Inferior parietal cortex (tissue), 1 donor: ENCODE data around the gene SNX8.

ENCODE experiments used
- DNase-seq: peaks from one replicate; pipeline ENCODE4 v3.0.0-alpha.2; 2016; ENCODE audit errors: extremely low spot score

SNX8 gene

DNA sequence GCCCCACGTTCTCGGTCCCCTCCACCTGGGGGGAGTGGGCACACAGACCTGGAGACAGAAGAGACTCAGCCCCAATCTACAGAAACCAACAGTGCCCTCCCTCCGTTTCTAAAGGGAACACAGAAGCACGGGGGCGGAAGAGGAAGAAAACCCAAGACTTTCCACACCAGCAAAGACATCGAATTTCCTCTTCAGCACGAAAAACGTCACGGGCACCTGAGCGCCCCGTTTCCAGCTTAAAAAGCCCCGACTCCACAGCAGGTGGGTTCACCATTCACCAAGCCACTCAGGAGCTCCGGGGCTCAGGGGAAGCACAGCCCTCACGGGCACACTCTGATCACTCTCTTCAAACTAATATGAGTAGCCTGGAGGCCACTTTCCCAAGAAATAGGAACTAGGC lies 52.6 kb downstream of the SNX8 start:
- no peak for DNase-seq

DNA sequence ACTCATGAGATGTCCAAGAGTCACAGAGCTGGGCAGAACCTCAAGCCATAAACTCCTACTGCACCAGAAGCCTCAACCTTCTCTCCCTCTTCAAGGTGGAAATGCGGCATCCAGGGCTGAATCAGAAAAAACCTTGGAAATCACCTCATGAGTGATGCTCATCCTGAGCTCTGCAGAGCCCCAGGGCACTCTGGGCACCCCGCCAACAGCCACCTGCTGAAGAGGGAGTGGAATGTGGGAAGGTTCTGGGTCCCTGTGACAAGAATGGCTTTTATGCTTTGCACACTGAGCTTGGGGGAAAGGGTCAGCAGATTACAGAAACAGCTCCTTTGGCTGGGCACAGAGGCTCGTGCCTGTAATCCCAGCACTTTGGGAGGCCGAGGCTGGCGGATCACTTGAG lies 53.4 kb downstream of the SNX8 start:
- no peak for DNase-seq

DNA sequence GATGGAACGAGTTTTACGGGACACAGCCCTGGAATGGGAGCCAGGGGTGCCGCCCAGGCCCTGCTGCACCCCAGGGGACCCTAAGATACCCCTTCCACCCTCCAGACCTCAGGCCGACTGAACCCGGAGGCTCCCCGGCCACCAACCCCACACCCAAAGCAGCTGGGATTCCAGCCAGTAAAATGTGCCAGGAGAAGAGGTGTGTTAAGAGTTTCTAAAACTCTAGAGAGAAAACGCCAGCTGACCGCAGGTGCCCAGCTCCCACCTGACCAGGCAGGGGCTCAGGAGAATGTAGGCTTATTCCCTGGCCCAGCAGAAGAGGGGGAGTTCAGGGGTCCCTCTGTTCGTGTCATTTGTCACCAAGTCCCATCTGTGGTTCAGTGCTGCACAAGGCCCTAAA lies 54.8 kb downstream of the SNX8 start:
- no peak for DNase-seq

DNA sequence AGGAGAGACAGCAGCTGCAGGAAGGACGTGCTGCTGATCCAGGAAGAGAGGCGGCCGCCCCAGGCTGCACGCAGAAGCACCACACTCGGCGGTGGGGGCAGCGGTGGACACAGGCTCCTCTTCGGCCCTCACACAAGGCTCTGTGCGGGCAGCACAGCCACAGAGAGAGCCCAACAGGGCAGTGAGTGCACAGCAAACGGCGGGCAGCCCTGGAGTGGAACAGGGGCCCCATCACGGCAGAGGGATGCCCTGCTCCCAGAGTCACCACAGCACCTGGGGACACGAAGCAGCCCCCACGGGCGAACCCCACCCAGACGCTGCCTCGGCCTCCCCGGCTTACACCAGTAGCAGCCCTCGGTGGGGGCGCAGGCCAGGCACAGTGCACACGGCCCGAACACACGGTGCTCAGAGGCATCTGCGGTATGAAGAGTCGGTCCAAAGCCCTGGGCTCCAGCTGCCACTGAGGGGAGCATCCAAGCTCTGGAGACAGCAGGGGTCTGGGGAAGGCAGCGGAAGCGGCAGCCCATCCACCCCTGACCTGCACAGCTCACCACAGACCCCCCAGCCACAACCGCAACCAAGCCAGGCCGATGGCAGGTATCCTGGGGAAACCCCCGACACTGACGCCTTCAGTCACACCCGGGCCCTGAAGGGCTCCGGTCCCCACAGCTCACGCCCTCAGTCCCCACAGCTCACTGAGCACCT lies 55.4 kb downstream of the SNX8 start:
- no peak for DNase-seq

DNA sequence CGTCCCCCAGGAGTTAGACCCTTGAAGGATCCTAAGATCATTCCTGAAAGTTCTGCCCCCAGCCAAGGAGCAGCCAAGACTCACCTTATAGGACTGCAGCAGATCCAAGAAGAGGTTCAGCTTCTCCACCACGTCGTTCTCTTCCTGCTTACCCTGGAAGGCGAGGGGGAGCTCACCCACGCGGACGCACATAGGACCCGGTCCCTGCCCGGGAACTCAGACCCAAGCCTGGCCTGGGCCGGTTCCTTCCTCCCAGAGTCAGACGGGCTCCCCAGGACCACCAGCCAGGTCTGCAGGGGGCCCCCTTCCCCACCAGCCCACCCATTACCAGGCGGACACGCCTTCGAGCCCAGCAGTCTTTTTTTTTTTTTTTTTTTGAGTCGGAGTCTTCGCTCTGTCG lies 56.6 kb downstream of the SNX8 start:
- DNase-seq, result no peak

DNA sequence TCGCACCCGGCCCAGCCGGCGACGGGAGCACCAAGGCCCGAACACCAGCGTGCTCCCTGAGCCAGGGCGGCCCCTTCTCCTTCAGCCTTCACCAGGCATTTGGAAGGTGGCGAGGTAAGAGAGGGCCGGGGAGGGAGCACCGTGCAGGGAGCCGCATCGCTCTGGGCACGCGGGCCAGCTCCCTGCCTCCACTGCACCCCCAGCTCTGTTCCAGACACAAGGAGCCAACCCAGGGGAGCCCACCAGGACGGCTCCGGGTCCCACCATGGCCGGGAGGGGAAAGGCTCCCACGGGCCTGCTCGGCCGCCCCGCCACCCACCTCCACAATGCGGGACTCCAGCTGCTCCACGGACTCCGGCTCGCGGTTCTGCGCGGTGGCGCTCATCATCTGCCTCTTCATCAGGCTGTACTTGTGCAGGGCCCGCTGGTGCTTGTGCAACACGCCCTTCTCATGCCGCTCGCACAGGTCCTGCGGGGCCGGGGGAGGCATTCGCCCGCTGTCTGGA lies 57.1 kb downstream of the SNX8 start:
- DNase-seq, result no peak

DNA sequence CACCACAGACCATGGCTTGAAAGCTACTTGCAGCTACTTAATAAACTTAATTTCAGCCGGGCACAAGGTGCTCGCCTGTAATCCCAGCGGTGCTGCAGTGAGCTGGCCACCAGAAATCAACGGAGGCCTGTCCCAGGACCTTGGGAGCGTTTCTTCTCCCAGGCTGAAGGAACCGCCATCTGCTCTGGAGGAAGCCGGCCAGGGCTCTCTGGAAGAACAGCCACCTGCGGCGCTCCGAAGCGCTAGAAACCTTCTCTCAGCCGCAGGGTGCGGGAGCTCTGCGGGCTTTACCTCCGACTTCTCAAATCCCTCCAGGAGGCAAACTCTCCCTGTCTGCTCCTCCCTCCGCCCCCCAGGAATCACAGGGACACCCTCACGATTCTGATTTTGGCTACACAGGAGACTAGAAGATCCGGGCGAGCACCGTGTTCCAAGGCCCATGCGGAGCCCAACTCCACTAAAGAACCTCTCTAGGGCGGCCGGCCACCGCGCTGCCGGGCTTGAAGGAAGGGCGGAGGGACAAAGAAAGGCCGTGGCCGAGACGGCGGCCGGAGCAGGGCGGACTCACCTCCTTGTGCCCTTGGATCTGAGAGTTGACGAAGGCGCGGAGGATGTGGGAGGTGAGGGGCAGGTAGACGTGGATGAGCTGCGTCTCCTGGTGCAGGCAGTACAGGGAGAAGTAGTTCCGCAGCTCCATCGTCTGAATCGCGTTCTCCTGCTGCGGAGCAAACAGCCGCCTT lies 57.8 kb downstream of the SNX8 start:
- no peak for DNase-seq

DNA sequence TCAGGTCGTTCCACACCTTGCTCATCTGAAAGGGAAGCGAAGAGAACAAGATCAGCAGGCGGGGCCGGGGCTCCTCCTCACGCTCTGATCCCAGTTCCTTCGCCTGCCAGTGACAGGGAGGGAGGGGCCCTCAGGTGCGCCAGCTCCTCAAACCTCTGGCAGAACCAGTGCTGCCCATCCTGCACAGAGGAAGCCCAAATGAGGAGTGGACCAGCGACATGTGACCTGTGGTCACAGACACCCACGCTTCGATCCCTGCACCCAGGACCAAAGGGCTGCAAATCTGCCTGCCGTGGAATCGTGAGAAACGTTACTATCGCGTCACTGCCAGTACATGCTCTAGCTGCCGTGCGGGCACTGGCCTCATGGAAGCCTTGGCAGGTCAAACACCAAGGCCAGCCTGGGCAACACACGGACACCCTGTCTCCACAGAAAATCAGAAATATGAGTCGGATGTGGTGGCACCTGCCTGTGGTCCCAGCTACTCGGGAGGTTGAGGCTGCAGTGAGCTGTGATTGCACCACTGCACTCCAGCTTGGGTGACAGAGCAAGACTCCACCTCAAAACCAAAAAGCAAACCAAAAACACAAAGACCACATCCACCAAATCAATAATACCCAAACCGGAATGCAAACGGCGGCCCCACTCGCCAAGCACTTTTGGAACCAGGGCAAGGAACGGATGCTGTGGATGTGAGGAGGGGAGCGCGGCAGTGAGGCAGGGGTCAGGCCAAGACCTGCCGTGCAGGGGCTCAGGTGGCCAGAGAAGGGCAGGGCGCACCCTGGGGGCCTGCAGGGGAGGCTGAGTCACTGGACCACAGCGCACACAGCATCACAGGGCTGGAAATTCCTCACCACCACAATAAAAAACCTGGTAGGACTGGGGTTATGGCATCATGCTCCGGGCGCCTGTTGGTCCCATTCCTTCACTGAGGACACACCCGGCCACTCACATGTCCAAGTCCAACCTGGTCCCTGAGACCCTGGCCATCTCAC lies 58.8 kb downstream of the SNX8 start:
- DNase-seq, result no peak

DNA sequence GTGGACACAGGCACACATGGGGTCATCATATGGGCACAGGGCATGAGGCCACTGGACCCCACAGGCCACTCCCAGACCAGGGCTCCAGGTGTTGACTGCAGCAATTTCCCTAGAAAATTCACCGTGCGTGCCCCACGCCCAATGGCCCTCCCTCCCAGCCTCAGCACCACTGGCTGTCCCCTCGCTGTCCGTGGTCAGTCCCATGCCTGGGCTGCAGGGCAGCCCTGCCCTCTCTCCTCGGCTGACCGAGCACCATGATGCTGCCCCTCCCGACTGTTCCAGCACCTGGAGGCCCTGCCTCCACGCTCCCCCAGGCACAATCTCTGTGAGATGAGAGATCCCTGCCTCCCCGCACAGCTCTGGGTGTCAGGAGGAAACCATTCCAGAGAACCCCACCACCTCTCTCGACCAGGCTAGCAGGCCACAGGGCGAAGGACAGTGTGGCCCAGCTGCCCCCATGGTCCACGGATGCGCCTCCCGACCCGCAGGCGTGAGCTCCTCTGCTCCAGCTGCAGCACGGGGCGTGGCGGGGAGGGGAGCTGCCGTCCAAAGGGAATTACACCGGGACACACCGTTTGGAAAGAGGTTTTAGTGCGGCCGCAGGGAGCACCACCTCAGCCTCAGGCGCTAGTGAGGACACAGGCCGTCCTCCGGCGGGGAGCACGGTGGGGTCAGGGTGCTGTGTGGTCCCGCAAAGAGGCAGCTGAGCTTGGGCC lies 59.7 kb downstream of the SNX8 start:
- no peak for DNase-seq

DNA sequence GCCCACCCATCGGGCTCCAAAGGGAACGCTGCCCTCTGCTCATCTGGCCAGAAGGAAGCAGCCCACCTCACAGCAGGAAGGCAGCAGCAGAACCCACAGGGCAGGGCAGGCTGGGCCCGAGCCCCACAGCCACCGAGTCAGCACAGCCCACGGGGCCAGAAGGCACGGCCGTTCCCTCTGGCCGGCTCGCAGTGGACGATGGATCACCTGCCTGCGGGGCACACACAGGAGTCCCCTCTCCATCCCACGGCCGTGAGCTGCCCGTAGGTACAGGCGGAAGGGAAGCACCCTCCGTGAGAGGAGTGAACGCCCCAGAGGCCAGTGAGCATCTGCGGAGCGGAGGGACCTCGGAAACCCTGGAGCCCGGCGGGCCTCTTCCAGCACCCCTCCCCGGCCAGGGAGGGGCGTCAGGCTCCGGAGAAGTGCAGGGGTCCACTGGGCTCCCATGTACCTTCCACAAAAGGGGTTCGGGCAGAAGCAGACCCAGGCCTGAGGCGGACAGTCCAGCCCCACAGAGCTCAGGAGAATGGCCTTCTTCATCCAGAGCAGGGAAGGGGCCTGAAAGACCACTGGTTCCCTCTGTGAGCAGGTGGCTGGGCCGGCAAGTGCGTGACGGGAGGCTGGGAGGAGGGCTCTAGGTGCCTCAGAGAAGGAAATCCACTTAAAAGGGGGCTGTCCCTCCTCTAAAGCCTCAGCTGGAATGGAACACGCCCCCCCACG lies 60.6 kb downstream of the SNX8 start:
- no peak for DNase-seq

DNA sequence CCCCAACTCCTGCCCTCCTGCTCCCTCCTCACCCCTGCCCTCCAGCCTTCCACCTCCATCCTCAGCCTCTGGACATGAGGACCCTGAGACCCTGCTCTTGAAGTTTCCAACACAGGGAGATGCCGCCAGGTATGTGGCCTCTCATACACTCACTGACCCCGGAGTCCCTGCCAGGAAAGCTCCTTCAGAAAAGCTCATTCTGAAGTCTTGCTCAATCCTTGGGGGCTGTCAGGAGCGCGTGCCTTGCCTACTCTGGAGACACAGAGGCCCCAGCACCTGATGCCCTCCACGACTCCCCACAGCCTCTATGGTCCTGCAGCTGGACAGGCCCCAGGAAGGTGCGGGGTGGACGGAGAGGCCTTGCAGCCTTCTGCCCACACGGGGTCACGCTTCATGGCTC lies 61.2 kb downstream of the SNX8 start:
- DNase-seq, result no peak

DNA sequence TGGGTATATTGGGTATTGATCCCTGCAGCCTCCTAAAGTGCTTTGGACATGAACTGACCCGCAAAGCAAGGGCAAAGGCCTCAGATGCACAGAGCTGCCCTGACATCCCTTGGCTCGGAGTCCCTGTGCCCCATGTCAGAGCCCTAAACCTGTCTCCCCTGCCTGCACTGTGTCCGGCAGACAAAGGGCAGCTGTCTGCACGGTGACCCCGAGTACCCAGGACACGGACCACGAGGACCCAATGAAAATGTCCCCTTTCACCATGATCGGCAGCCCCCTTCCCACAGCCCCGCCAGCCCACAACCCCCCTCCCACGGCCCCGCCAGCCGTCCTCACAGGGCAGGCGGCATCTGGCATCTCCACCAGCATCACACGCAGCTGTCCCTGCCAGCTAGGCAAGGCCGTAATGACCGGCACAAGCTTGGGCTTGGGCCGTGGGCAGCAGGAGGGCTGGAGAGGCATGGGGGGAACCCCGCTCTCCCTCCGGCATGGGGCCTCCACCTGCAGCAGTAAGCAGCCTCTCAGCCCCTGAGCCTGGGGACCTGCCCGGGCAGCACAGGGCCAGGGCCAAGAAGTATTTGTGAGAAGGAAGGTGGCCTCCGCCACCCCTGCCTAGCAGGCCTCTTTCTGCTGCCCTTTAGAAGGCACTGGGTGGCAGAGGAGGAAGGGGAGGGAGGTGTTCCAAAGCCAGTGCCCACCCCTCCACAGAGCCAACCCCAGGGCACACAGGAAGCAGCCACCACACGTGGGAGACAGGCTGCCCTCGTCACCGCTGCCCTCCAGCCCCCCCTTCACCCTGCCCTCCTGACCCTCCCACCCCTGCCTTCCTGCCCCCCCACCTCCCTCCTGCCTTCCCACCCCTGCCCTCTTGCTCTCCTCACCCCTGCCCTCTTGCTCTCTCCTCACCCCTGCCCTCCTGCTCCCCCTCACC lies 62.1 kb downstream of the SNX8 start:
- no peak for DNase-seq

DNA sequence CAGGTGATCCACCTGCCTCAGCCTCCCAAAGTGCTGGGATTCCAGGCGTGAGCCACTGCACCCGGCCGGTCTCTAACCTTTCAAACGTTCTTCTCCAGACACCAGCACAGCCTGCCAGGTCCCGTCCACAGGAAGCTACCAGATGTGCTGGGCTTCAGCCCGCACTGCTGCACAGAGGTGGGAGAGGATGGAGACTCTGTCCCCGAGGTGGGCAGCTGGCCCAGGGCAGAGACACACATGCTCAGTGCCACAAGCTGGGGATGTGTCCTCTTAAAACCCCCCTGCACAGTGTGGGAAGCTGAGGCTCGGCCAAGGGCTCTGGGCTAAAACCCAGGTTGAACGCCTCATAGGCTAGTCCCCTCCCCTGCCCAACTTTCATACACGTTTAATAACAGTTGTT lies 62.9 kb downstream of the SNX8 start:
- DNase-seq, result no peak

DNA sequence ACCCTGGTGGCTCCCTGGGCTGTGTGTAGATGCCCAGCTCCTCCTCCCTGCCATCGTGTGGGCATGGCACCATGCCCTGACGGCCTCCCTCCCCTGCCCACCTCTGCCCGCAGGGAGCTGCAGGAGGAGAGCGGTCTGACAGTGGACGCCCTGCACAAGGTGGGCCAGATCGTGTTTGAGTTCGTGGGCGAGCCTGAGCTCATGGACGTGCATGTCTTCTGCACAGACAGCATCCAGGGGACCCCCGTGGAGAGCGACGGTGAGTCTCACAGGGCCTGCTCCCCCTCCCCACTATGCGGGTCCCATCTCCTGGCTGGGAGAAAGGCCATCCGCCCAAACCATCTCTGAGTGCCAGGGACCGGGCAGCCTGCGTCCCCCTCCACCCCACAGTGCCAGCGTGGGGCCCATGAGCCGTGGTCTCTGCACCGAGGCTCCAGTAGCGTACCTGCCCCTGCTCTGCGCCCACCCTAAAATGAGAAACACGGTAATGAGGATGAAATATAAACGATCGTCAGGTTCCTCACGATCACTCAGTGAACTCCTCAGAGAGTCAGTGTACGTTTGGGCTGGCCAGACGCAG lies 64.4 kb downstream of the SNX8 start:
- DNase-seq, result no peak

DNA sequence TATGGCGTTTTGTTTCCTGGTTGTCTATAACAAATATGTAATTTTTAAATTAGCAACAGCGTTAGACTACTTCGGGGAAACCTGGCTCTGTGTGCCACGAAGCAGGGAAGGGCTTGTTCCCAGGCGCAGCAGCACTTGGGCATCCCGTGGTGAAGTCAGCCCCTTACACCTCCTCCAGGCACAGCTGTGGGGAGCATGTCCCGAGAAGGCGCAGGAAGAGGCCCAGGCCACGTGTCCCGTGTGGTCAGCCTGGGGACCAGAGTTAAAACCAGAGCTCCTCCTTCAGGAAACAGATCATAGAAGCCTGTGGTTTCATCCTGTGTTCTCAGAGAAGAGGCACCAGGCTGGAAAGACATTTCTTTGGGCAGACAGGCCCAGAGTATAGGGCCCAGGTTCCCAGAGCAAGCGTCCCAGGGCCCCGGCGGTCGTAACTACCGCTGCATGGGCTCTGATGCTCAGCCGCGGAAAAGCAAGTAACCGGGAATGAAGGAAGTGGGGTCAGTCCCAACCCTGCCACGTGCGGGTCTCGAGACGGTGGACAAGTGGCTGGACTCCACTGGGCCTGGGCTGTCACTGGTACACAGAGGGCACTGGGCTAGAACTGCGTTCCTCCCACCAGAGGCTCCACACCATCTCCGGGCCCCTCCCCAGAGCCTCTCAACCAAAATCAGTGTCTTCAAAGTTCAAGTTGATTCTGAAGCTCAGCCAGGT lies 65.1 kb downstream of the SNX8 start:
- no peak for DNase-seq

DNA sequence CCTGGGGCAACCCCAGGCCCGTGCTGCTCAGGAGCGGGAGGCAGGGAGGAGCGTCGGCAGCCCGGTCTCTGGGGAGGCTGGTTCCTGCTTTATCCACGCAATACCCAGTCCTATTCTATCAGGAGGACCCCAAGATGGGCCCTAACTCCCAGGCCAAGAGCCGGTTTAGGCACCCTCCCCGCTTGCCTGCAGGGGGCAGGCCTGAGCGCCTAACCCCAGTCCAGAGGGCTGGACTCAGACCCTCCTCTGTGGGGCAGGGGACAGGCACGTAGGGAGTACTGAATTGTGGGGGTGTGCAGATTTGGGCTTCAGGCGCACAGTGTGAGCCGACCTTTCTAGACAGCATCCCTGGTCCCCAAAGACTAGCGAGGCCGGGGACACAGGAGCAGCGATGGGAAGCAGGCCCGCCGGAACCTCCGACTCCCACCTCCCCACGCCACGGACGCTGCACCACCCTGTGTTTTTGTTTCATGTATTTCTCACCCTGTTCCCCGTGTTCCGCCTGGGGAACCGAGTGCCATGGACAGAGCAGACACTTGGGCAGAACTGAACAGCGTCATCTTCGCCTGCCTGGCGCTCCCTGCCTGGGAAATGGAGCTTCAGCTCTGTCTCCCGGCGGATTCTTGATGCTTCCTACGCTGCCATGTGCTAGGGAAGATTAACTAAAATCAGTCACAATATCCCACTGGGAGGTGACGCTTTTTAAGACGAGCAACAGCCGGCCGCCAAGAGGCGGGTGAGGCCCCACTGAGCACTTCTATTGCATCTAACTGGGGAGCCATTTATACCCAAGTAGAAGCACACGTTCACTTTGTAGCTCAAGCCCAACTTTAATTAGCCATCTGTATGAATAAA lies 66.9 kb downstream of the SNX8 start:
- no peak for DNase-seq

DNA sequence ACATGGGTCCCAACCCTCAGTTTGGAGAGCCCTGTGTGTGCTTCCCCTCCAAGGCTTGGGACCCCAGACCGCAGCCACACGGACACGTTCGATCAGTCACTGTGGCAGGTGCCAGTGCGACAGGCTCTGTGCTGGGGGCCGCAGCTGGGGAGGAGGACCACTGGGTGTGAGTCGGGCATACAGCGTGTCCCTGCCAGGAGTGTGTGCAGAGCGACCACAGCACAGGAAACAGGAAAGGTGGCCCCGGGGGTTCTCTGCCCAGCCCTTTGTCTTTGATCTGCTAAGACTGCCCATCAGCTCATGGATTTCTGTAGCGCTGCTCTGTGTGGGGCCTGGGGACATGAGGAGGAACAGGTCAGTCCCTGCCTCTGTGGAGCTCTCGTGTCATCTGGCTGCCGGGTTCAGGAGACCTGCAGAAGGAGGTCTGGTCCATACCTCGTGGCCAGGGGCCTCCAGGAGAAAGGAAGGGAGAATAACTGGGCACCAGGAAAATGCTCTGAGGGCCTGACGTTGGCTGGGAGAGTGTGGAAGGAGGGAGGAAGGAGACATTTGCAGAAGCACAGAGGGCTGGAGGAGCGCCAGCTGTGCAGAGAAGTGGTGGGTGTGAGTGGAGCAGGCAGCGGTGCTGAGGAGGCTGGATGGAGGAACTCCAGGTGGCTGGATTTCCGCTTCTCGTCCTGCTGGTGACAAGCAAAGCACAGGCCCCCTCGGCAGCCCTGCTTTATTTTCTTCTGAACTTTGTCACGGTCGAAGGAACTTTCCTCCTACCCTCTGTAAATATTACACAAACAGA lies 68.2 kb downstream of the SNX8 start:
- DNase-seq, result no peak
